ENCODE measurements around the gene PRKAR2A. TPM values are rescaled to one million over a fixed set of nuclear protein-coding genes. Genes with fewer than 3 reads are reported as not detected.

PRKAR2A gene
- polyA plus RNA-seq, 2 of the 4 experiments (the other 2 are of a cell fraction) = 15.3 to 17.2 TPM

DNA sequence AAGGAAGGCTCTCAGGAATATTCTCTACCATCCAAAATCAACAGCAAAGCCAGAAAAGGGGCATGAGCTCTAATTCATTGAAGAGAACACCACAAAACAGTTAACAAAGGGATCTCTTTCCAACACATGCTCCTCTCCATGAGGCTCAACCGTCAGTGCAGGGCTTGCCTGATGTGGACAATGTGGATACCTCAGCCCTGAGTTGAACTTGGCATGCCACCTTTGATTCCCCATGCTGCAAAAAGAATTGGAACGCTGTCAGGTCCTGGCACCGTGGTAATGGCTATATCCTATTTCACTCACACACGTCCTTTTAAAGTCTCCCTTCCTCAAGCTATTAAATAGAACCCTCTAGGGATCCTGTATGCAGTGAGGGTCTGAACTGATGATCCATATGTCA, 100.0 kb downstream of the PRKAR2A start:
- no peak for TF ChIP-seq CBX8 (IDR thresholded peaks at IDR 0.05)
- TF ChIP-seq, protein P1, sequence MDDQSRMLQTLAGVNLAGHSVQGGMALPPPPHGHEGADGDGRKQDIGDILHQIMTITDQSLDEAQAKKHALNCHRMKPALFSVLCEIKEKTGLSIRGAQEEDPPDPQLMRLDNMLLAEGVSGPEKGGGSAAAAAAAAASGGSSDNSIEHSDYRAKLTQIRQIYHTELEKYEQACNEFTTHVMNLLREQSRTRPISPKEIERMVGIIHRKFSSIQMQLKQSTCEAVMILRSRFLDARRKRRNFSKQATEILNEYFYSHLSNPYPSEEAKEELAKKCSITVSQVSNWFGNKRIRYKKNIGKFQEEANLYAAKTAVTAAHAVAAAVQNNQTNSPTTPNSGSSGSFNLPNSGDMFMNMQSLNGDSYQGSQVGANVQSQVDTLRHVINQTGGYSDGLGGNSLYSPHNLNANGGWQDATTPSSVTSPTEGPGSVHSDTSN (IDR thresholded peaks at IDR 0.05) = no peak
- TF ChIP-seq HOXB13 (CRISPR knock-in tag; IDR thresholded peaks at IDR 0.05; ENCODE audit: low read depth) = no peak
- TF ChIP-seq KDM5A (IDR thresholded peaks at IDR 0.05) = no peak
- no peak for TF ChIP-seq ESRRA (IDR thresholded peaks at IDR 0.05; ENCODE audit: borderline replicate concordance, low read length)
- no peak for TF ChIP-seq CHD2 (IDR thresholded peaks at IDR 0.05; ENCODE audit: low read length, partially characterized antibody)
- TF ChIP-seq PHF8 (IDR thresholded peaks at IDR 0.05; ENCODE audit: borderline replicate concordance, low read depth) = no peak
- no peak for TF ChIP-seq NR3C1 (IDR thresholded peaks at IDR 0.05)
- TF ChIP-seq, protein P2, sequence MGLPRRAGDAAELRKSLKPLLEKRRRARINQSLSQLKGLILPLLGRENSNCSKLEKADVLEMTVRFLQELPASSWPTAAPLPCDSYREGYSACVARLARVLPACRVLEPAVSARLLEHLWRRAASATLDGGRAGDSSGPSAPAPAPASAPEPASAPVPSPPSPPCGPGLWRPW (IDR thresholded peaks at IDR 0.05) = no peak
- TF ChIP-seq GATA3 (IDR thresholded peaks at IDR 0.05; ENCODE audit: borderline replicate concordance) = no peak
- TF ChIP-seq TFCP2L1 (CRISPR knock-in tag; IDR thresholded peaks at IDR 0.05) = no peak
- TF ChIP-seq, protein P3, sequence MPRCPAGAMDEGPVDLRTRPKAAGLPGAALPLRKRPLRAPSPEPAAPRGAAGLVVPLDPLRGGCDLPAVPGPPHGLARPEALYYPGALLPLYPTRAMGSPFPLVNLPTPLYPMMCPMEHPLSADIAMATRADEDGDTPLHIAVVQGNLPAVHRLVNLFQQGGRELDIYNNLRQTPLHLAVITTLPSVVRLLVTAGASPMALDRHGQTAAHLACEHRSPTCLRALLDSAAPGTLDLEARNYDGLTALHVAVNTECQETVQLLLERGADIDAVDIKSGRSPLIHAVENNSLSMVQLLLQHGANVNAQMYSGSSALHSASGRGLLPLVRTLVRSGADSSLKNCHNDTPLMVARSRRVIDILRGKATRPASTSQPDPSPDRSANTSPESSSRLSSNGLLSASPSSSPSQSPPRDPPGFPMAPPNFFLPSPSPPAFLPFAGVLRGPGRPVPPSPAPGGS (IDR thresholded peaks at IDR 0.05) = no peak
- TF ChIP-seq EP300 (IDR thresholded peaks at IDR 0.05) = no peak
- no peak for TF ChIP-seq RNF2 (IDR thresholded peaks at IDR 0.05; ENCODE audit: borderline replicate concordance, low read depth)
- no peak for TF ChIP-seq CBX2 (IDR thresholded peaks at IDR 0.05; ENCODE audit: borderline replicate concordance, low read depth)
- no peak for TF ChIP-seq RCOR1 (IDR thresholded peaks at IDR 0.05; ENCODE audit: low read depth, low read length)
- ATAC-seq (no peak), DNase-seq (ENCODE audit: low read depth in 1 of 2, low spot score in 1 of 2) (no peak), FAIRE-seq (no peak)
- POLR2A ChIA-PET = interaction anchor here (1.2 kb wide), 1 partner anchor 30 kb away, joined by 3 read pairs; no protein-coding TSS in a partner anchor
- H3K27ac ChIP-seq = no peak overlapping the region
- H3K9me3 ChIP-seq = no peaks in the 10 kb centered on the region
- 76% methylated on average over 4 of the region's 4 CpGs for WGBS (ENCODE audit: missing lambda C conversion rate)
- no peaks in the 10 kb centered on the region for H3K4me1 ChIP-seq
- no peak overlapping the region for H3K4me3 ChIP-seq
- no peak overlapping the region for H3K4me2 ChIP-seq
- CTCF ChIA-PET = interaction anchor here (2.2 kb wide), 1 partner anchor 8 kb away, joined by 12 read pairs; no protein-coding TSS in a partner anchor

DNA sequence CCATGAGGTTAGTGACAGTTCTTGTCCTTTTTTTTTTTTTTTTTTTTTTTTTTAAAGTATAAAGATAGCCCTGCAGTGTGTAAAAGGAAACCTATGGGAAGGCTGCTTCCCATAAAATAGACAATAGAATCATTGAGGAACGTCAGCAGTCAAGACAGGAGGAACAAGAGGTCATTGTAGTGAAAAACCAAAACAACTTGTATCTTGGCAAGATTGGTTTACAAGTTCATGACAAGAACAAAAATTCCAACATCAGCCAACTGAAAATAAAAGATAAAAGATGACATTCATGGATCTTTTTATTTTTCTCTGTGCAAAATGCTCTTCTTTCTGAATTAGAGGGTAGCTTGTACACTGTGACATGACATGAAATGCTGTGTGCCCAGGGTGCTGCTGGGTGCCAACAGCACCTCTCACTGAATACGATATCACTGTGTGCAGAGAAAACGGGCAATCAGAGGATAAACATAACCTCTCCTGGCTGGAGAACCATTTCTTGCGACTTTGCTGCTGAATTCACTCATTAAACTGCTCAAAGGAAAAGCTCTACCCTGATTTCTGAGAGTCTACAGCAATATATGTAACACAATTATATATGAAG, 100.6 kb downstream of the PRKAR2A start:
- FAIRE-seq = no peak
- Histone ChIP-seq H3K4me3 (no peak overlapping the region), H3K9me3 (no peaks in the 10 kb centered on the region), H3K4me2 (no peak overlapping the region), H3K27ac (no peak overlapping the region), H3K4me1 (no peaks in the 10 kb centered on the region)
- TF ChIP-seq, protein P4, sequence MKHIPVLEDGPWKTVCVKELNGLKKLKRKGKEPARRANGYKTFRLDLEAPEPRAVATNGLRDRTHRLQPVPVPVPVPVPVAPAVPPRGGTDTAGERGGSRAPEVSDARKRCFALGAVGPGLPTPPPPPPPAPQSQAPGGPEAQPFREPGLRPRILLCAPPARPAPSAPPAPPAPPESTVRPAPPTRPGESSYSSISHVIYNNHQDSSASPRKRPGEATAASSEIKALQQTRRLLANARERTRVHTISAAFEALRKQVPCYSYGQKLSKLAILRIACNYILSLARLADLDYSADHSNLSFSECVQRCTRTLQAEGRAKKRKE (CRISPR knock-in tag; IDR thresholded peaks at IDR 0.05; ENCODE audit: low read depth) = no peak
- TF ChIP-seq MAZ (IDR thresholded peaks at IDR 0.05; ENCODE audit: borderline replicate concordance, low read depth, low read length) (no peak), MAFK (IDR thresholded peaks at IDR 0.05; ENCODE audit: partially characterized antibody) (no peak), BHLHE40 (IDR thresholded peaks at IDR 0.05; ENCODE audit: low read depth, low read length) (no peak), SREBF2 (IDR thresholded peaks at IDR 0.05) (no peak), CHD2 (IDR thresholded peaks at IDR 0.05; ENCODE audit: low read length, partially characterized antibody) (no peak), NPAS2 (CRISPR knock-in tag; IDR thresholded peaks at IDR 0.05; ENCODE audit: borderline replicate concordance) (no peak), EP300 (IDR thresholded peaks at IDR 0.05) (no peak), ZSCAN20 (CRISPR knock-in tag; IDR thresholded peaks at IDR 0.05) (no peak), HDAC2 (IDR thresholded peaks at IDR 0.05) (no peak), RAD21 (conservative IDR thresholded peaks at IDR 0.05 in 1 of 2, IDR thresholded peaks at IDR 0.05 in 1 of 2) (no peak)
- TF ChIP-seq, protein P5, sequence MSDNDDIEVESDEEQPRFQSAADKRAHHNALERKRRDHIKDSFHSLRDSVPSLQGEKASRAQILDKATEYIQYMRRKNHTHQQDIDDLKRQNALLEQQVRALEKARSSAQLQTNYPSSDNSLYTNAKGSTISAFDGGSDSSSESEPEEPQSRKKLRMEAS (IDR thresholded peaks at IDR 0.05) = no peak
- 85% methylated on average over 4 of the region's 4 CpGs for WGBS (ENCODE audit: missing lambda C conversion rate)
- no peak for ATAC-seq
- no peak for DNase-seq (ENCODE audit: low read depth in 1 of 2, low spot score in 1 of 2)
- CTCF ChIA-PET = interaction anchor here (0.7 kb wide), 1 partner anchor 60 kb away, joined by 5 read pairs; no protein-coding TSS in a partner anchor
- POLR2A ChIA-PET = interaction anchor here (1.2 kb wide), 1 partner anchor 30 kb away, joined by 3 read pairs; no protein-coding TSS in a partner anchor
